SKM-1 treated with dmso at 0.1 percent for 144 hours (cell line): Measurements from ENCODE around the gene SOX18.

Experiments
- DNase-seq: peaks from one replicate; lab custom pipeline; 2025; ENCODE audit not compliant: unreplicated experiment; lab: John Stamatoyannopoulos, UW

Gene SOX18

DNA sequence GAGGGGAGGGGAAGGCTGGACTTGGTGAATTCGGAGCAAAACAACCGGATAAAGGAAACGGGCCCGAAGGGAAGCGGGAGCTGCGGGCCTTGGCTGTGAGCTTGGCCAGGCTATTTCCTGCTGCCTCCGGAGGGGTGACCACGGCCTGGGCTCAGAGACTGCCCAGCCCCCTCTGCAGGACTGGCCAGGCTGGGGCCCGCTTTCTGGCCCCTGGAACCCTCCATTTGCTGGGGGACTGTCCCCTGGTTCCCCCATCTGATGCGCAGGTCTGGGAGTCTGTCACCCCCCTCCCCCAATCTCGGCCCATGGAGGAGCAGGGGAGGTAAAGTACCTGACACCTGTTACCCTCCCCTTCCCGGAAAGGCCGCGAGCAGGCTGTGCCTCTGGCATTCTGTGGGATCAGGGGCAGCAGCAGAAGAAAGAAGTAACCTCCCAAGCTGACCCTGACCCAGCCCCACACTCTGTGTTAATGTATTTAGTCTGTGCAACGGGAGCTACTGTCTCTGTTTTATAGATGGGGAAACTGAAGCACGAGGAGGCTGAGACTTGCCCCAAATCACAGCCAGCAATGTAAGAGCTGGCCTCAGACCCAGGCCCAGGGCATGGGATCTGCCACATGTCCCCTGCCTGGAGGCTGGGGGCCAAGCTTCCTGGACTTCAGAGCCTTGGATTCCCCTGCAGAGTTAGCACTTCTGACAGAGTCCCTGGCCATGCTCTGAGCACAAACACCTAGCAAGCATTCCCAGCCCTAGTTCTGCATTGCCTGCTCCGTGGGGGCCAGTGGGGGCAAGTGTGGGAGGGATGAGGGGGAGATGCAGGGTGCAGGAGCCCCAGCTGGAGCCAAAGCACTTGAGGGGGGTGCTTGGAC is 9.9 kb downstream of the SOX18 start:
- DNase-seq: no peak

DNA sequence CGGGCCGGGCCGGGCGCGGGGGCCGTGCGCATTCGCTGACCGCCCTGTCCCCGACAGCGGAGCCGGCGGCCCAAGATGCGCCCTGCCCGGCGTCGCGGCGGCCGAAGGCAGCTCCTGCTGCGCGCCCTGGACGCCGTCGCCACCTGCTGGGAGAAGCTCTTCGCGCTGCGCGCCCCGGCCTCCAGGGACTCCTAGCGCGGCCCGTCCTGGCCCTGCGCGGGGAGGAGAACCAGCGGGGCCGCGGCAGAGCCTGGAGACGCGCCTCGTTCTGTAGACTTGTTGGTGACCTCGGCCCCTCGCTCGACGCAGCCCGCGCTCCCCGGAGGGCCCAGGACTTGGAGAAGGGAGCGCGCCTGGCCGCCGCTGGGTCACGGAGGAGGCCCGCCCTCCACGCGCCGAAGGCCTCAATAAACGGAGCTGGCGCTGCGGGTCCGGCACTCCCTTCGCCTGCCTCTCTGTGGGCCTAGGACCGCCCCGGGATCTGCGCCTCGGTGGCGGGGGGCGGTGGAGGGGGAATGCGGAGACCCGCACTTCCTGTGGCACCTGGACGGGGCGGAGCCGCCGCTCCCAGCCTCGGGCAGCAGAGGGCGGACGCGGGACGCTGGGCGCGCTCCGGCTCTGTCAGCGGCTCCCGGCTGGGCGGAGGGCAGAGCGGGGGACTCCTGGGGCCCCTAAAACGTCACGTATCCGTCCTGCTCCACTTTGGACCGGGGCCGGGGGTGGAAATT is 10.7 kb downstream of the SOX18 start:
- peak; percentile 45 for DNase-seq

DNA sequence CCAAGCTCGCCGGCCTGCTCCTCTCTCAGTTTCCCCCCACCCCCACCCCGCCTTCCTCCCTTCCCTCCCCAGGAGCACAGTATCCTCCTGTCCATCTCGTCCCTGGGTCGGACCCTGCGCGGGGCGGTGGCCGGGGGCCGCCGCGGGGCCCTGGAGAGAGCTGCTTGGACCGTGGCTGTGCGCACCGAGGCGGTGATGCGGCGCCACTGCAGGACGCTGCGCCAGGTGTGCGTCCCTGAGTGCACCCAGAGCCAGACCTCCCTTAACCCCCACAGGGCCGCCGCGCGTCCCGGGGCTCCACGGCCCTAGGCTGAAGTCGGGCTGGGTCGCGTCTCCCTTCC is 11.2 kb downstream of the SOX18 start:
- no peak for DNase-seq

DNA sequence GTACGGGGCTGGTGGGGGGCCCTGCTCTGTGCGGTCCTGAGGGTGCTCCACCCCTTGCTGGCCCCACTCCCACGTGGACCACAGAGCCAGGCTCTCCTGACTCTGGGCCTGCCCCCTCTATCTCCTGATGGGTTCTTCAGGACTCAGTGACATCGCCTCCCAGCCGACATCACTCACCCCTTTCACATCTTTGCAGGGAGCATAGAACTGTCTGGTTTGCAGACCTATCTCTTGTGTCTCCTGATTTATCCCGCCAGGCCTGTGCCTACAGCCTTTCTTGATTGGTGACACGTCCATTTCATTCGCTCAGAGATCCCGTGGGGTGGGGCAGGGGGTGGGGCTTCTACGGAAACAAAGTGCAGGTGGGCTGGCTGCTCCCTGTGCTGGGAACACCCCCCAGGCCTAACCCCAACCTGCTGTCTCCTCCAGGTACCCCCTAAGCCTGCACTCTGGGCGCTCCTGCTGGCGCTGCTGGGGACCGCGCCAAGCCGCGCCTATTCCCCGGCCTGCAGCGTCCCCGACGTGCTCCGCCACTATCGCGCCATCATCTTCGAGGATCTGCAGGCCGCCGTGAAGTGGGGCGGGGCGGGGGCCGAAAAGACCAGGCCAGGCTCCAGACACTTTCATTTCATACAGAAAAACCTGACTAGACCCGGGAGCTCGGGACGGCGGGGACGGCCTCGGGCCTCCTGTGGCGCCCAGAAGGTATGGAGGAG is 11.8 kb downstream of the SOX18 start:
- DNase-seq: no peak

- DNase-seq: no peak
Observed at GRCh38 chr20:64037199-64037497, 12.3 kb downstream of the SOX18 start.

DNA sequence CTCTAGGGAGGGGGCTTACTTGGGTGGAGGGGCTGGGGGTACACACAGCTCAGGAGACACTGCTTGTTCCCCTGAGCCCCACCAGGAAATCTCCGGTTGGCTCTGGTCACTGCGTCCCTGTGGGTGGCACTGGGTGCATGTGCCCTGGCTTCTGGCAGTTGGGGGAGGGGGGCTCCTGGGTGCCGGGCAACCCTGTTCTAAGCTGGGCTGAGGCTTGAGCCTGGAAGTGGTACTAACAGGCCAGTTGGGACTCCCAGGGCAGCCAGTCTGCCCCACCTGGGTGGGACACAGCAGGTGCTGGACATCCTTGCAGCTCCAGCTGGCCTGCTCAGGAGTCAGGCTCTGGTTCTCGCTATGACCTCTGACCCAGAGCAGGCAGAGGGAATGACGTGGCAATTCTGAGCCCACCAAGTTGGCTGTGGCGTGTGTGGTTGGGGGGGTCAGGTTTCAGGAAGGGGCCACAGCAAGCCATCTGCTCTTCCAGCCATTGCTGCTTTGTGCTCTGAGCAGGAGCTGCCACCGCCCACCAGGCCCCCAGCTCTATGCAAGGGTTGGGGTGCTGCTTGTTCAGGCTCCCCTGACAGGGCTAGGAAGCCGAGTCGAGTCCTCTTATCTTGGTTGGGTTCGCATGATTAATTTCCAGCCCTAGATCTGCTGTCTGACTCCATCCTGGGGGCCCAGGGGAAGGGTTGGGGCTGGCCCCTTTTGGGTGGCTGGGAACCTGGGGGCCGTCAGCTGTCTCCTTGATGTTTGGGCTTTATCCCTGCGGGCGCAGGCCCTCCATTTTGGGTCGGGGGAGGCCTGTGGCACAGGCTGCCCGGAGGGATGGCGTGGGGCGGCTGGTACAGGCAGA is 12.9 kb downstream of the SOX18 start:
- no peak for DNase-seq

GRCh38 chr20:64035933-64036345 is 13.5 kb downstream of the SOX18 start, which contains the start of gene C20orf204:
Gene C20orf204, plus strand, starts transcription at chr20:64036182. Its CDS starts 142 bp downstream, at chr20:64036324.
- no peak for DNase-seq

GRCh38 chr20:64035066-64035932 is 14.1 kb downstream of the SOX18 start:
- DNase-seq: no peak

GRCh38 chr20:64033981-64034493 is 15.4 kb downstream of the SOX18 start:
- DNase-seq: no peak

DNA sequence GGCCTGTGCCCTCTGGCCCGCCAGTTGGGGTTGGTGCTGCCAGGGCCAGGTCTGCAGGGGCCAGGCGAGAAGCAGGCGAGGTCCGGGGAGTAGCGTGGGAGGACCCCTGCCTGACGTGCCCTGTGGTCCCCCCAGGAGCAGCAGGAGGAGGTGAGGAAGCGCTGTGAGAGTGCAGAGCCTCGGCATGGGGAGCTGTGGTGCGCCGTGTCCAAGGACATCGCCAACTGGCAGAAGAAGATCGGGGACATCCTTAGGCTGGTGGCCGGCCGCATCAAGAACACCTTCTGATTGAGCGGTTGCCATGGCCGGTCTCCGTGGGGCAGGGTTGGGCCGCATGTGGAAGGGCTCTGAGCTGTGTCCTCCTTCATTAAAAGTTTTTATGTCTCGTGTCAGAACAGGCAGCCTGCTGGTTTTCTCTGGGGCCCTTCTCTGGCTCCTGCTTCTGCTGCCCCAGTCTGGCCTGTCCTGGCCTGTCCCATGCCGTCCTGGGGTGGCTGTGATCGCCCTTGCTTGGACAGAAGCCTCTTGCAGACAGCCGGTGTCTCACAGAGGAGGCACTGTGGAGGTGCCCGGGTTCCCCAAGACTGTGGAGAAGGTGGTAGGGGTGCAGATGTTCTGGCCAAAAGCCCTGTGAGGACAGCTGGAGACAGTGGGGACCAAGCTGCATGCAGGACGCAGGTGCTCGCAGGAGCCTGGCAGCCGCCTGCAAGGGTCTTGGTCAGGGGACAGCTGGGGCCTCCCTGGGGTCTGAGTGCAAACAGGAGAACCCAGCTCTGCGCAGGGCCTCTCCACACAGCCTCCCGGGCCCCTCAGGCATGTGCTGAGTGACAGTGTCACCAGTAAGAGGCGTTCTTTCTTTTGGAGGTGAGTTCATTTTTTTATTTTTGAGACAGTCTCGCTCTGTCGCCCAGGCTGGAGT is 16.5 kb downstream of the SOX18 start:
- DNase-seq: no peak

GRCh38 chr20:64031822-64032314 is 17.6 kb downstream of the SOX18 start:
- DNase-seq: no peak

DNA sequence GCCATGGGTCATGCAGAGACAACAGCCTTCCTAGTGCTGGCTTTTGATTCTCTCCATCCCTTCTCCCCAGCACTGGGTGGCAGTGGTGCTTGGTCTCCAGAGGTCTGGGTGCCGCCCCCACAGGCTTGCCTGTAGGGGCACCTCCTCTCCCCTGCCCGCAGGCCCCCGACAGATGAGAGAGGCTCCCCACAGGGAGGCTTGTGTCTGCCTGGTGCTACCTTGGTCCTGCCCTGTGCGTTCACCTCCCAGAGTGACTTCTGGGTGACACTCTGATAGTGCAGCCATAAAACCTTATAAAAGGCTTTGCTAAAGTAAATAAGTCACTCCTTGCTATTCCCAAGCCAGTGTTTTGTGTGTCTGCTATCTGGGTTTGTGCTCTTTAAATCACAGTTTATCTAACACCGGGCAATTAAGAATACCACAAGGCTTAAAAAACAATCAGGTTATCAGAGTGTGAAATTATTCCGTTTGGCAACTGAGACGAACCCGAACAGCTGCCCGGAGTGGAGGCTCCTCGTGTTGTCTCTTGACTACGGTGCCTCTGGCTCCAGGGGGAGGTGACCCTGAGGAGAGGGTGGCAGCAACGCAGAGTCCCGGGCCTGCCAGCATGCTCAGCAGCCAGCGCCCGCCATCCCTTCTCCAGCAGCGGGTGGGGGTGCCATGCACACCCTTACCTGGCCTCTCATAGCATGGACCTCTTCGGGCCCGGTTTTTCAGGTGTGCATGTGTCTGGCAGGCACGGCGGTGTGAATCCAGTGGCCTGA is 18.9 kb downstream of the SOX18 start:
- DNase-seq: no peak

DNA sequence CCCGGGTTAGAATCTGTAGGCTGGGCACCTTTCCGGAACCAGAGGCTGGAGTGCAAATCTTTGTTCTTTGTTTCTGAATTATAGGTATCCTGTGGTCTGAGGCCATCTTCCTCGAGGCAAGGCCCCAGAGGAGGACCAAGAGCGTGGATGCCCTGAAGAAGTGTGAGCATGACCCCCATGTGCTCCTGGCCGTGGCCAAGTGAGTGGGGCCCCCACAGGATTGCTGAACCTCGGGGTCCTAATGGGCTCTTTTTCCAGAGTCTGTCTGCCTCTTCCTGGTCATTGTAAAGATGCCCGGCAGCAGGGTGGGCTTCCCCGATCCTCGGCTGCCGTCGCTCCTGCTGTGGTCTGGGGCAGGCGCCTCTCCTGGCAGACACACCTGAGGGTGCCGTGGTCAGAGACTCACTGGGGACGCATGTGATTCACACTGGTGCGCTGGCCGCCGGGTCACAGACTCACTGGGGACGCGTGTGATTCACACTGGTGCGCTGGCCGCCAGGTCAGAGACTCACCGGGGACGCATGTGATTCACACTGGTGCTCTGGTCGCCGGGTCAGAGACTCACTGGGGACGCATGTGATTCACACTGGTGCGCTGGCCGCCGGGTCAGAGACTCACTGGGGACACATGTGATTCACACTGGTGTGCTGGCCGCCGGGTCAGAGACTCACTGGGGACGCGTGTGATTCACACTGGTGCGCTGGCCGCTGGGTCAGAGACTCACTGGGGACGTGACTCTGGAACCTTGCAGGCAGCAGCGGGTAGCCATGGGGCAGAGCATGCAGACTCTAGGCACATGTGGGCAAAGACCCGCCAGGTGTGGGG is 19.9 kb downstream of the SOX18 start:
- DNase-seq: no peak

DNA sequence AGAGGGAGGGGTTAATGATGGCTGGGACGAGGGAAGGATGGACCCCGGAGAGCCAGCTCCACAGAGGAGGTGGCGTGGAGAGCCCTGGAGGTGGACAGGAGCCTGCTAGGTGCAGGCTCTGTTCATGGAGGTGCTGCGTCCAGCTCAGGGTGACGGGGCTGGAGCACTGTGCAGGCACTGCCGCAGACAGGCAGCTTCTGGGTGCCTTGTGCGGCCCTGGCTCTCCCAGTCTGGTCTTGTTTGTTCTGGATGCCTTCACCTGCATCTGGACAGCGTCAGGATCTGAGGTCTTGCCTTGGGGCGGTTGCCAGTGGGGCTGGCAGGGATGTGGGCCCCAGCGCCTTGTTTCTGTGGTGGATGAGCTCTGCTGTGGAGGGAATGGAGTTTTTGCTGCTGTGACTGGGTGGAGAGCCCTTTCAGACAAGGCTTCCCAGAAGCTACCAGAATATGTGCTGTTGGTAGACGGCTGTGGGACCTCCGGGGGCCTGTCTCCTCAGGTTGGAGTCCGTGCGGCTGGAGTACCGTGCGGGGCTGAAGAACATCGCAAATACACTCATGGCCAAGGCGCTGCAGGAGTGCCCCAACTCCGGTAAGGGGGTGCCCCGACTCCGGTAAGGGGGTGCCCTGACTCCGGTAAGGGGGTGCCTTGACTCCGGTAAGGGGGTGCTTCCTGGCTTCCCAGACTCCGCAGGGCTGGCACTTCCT is 21.3 kb downstream of the SOX18 start:
- no peak for DNase-seq

GRCh38 chr20:64025826-64026412 is 23.5 kb downstream of the SOX18 start:
- no peak for DNase-seq
